Suppressor macrophage treated with lipopolysaccharide for 1 hour (primary cell): ENCODE measurements around the gene TELO2.
"Not testable (repeated sequence)": the region's sequence is repeated elsewhere in the genome, so short reads cannot be mapped to it uniquely, and the experiment has no call there.

Experiments used
- DNase-seq, 3 donors: peaks; one replicate each; pipeline ENCODE4 v3.0.0-alpha.2; 2020 to 2022

TELO2 gene

DNA sequence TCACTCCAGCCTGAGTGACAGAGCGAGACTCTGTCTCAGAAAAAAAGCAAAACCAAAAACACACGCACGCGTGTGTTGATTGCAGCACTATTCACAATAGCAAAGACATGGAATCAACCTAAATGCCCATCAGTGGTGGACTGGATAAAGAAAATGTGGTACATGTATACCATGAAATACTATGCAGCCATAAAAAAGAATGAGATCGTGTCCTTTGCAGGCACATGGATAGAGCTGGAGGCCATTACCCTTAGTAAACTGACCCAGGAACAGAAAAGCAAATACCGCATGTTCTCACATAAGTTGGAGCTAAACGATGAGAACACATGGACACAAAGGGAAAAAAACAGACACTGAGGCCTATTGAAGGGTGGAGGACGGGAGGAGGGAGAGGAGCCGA is 14.2 kb upstream of the TELO2 start:
- DNase-seq = not testable (repeated sequence)

GRCh38 chr16:1481906-1482835 is 11.0 kb upstream of the TELO2 start:
- DNase-seq = peak; percentile 35 to 66 (median 49)

DNA sequence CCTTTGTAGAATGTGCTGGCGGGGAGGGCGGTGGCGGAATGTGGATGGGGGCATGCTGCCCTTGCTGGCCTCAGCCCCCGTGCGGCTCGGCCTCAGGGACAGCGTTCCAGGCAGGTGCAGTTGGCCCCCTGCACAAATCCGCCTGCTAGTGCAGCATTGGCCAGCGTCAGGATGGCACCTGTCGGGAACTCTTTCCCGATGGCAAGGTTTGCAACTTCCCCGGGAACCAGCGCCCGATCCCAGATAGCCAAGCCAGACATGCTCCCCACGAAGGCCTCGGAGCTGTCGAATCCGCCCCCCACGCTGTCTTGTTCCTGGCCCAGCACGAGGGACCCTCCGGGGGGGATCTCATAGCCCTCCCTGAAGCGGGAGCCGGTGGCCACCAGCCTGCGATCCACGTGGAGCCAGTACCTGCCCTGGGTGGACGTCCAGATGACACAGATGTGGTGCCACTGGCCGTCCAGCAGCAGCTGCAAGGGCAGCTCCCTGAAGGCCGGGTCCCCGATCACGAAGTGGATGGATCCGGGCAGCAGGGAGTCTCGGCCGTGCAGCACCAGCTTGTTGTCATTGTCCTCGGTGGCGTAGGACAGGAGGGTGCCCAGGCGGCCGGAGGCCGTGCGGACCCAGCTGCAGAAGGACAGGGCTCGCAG is 7.2 kb upstream of the TELO2 start:
- DNase-seq = no peak

DNA sequence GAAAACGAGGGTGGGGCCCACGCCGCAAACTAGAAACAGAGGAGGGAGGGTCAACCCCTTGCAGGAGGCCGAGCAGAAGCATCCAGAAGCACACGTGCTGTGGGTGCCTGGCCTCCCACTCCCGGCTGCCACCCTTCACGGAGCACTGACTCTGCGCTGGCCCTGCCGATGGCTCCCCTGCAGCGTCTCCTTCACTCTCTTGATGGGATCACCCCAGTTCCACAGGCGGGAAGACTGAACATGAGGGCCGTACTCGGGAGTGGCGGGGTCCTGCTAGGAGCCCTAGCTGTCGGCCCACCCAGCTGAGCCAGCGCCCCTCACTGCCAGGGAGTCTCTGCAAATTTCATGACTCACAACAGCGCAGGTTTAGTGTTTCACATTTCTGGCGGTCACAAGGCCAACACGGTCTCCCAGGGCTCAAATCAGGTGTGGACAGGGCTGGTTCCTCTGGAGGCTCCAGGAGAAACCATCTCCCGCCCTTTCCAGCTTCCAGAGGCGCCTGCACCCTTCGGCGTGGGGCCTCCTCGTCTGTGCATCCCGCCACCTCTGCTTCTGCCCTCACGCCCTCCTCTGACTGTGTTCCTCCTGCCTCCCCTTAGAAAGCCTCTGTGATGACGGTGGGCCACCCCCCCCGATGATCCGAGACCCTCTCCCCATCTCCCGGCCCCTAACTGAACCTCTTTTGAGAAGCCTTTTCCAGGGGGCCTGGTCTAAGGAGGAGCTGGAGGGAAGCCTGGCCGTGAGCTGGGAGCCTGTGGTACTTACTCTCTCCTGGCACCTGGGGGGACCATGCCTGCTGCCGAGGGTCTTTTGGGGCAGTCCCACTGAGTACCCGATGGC is 6.4 kb upstream of the TELO2 start:
- no peak for DNase-seq

GRCh38 chr16:1487395-1488053 is 5.6 kb upstream of the TELO2 start:
- no peak for DNase-seq

- DNase-seq = no peak
Observed at GRCh38 chr16:1488054-1488601, 5.0 kb upstream of the TELO2 start.

DNA sequence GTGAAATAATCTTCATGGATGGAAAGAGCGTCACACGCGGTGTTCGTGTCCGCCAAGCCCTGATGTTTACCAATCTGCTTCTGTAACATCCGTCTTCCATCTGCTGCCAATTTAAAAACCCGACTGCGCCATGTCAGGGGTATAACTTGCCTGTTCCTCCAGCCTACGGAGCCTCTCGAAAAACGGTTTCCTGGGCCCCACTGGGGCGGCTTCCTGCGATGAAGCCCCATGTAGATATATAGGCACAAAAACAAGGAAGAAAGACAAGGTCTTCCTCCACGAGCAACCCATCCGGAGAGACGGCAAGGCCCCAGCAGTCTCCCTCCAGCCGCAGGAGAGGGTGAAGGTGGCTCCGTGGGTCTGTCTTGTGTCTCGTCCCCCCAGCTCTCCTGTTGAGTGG is 4.5 kb upstream of the TELO2 start, which contains the start of gene PTX4:
PTX4 (minus strand) TSS at position 326 of the 400 bp plus-strand sequence; CDS start at position 291, 35 bp downstream.
- DNase-seq = no peak

- DNase-seq = no peak
Observed at GRCh38 chr16:1489077-1489476, 4.1 kb upstream of the TELO2 start.

GRCh38 chr16:1491327-1491726 is 1.8 kb upstream of the TELO2 start:
- DNase-seq = no peak

GRCh38 chr16:1492082-1492922 is 858 bp upstream of the TELO2 start:
- DNase-seq = no peak

- peak; percentile 29 to 48 (median 31) for DNase-seq
Observed at GRCh38 chr16:1493746-1494094, 560 bp downstream of the TELO2 start.

DNA sequence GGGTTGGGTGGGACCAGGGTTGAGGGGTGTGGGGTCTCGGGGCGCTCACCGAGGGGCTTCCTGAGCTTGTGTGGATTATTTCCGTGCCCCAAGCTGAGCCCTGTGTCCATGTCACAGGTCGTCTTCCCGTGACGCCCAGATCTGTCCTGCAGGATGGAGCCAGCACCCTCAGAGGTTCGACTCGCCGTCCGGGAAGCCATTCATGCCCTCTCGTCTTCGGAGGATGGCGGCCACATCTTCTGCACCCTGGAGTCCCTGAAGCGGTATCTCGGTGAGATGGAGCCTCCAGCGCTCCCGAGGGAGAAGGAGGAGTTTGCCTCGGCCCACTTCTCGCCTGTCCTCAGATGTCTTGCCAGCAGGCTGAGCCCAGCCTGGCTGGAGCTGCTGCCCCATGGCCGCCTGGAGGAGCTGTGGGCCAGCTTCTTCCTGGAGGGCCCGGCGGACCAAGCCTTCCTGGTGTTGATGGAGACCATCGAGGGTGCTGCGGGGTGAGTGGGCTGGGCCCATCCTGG is 1.0 kb downstream of the TELO2 start:
- DNase-seq = peak in 1 of 3 donors; percentile 20

DNA sequence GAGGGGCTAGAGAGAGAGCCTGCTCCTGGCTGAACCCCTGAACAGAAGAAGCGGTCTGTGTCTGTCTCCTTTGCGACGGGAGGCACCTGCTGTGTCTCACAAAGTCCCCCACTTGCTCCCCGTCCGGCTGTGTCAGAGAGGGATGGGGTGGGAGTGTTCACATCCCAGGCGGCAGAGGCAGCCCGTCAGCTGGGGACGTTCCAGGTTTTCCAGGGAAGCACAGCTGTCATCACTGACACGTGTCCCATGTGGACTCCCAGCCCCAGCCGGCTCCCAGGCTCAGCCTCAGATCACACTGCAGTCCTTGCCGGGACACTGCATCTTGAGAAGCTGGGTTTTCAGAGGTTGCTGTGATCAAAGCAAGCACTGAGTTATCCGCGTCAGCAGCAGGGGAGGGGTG is 1.6 kb downstream of the TELO2 start:
- no peak for DNase-seq

- no peak for DNase-seq
Observed at GRCh38 chr16:1495211-1495888, 2.2 kb downstream of the TELO2 start.

DNA sequence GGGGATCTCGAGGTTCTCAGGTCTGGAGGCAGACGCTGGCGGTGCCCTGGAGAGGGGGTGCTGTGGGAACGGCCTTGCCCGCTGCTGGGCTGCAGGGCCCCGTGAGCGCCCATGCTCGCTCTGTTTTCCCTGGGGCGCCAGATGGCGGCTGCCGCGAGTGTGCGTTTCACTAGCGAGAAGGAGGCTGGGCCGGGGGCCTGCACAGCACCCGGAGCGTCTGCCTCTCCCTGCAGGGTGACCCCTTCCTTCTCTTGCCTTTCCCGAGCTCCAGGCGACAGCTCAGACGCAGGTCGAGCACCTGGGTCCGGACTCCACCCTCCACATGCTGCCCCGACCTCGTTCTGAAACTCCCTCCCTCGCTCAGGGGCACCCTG is 2.7 kb downstream of the TELO2 start:
- DNase-seq = no peak

GRCh38 chr16:1496464-1496863 is 3.3 kb downstream of the TELO2 start:
- no peak for DNase-seq

GRCh38 chr16:1497014-1497598 is 3.9 kb downstream of the TELO2 start:
- DNase-seq = no peak

- DNase-seq = no peak
Observed at GRCh38 chr16:1498899-1499676, 5.9 kb downstream of the TELO2 start.

DNA sequence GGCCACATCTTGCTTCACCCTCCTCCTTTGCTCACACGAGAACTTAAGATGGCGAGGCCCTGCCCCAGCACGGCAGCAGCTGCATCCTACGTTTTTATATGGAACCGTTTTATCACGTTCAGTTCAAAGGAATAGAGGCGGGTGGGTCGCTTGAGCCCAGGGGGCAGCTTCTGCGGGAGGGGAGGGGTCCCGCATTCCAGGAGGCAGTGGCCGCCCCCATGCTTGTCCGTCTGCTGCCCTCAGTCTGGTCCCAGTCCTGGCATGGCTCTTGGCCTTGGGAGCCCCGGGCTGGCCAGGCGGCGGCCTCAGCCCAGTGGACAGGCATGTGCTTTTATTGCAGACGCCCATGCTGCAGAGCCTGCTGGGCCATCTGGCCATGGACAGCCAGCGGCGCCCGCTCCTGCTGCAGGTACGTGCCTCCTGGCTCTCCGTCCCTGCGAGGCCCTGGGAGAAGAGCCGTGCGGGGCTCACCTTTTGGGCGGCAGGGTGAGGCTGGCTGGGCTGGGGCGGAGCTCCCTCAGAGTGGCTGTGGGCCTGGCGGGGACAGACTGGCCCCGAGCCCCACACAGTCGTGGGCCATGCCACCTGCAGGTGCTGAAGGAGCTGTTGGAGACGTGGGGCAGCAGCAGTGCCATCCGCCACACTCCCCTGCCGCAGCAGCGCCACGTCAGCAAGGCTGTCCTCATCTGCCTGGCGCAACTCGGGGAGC is 6.8 kb downstream of the TELO2 start:
- DNase-seq = no peak
